Muscle of back (tissue), 11 donors: ENCODE measurements around the gene ARHGAP33. TPM values are rescaled to one million over a fixed set of nuclear protein-coding genes. Genes with fewer than 3 reads are reported as not detected.
"Not testable (repeated sequence)": the region's sequence is repeated elsewhere in the genome, so short reads cannot be mapped to it uniquely, and the experiment has no call there.

Experiments used
- DNase-seq, 3 donors: peaks; one replicate each; pipeline versions ENCODE4 v3.0.0 to v3.0.0-alpha.2; 2013
- polyA plus RNA-seq, 10 donors: library from polyadenylated mRNA; unstranded; fragments of 120-200 nt; gene quantifications; one replicate each; pipeline ENCODE4 v1.2.1, GENCODE V29; 2013; ENCODE audit not compliant: insufficient read length in 10 of 10

ARHGAP33 gene
- polyA plus RNA-seq, 10 donors, result 7.1 to 24.1 (median 14.5) TPM

GRCh38 chr19:35793381-35794165 lies 18.2 kb downstream of the ARHGAP33 start:
- DNase-seq, result no peak

GRCh38 chr19:35795564-35795963 lies 20.2 kb downstream of the ARHGAP33 start:
- DNase-seq, result not testable (repeated sequence)

DNA sequence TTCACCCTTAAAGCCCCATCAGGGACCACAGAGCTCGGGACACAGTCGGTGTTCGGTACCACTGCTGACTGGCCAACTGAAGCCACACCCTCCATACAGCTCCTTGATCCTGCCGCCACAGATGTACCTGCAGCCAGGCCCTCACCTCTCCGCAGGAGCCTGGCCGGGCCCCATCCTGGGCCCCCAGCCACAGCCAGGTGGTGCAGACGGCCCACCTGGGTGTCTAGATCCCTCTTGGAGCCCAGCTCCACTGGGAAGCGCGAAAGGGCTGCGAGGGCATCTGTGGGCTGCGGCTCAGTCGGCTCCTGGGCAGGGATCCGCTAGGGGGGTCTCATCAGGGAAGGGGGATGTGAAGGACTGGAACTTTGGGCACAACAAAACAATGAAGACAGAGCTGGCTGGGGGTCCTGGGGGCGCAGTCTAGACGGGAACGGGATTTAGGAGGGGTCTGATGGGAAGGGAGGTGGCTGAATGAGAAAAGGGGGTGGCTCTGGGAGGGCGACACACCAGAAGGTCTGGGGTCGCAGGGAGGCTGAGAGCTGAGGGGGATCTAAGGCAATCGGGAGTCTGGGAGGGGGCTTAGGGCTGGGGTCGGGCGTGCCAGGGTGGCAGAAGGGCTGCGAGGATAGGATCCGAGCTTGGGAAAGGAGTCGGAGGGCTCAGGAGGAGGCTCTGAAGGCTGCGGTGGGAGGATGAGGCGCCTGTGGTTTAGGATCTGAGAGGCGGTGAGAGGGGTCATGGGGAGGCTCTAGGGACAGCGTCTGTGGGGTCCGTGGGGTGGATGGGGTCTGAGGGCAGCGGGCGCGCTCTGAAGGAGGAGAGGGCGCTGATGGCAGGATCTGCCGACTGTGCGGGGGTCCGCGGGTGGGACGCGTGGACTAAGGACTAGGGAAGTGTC lies 21.5 kb downstream of the ARHGAP33 start:
- no peak for DNase-seq

DNA sequence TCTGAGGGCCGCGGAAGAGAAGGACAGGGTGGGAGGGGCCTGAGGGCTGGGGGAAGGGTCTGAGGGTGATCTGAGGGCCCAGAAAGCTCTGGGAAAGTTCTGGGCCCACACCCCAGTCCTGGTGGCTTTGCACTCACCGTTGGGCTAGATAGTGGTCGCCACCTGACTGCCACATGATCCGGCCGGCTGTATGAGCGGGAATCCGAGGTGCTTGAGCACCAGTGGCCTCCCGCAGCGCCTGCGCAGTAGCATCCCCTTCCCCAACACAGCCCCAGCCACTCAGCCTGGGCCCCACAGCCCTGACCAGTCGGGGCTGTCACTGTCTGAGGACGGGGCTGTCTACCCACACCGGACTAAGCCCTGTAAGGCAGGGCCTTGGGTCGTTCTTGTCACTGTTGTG lies 22.3 kb downstream of the ARHGAP33 start:
- DNase-seq, result peak in 1 of 3 donors; percentile 53

GRCh38 chr19:35801828-35802227 lies 26.5 kb downstream of the ARHGAP33 start:
- DNase-seq, result no peak

DNA sequence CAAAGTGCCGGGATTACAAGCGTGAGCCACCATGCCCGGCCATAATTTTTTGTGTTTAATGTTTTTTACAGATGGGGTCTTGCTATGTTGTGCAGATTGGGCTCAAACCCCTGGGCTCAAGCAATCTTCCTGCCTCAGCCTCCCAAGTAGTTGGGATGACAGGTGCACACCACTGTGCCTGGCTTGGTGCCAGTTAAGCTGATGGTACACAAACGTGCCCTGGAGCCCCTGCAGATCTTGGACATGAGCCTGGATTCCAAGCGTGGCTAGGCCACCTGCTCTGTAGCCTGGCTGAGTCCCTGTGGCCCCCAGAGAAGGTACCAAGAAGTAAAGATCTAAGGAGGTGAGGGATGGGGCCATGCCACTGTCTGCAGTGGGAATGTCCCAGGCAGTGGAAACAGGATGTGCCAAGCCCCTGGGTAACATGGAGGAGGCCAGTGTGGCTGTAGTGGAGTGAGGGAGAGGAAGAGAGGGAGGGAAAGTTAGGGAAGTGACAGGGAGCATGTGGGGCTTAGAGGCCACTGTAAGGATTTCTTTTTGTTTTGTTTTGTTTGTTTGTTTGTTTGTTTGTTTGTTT lies 30.2 kb downstream of the ARHGAP33 start:
- peak in 2 of 3 donors; percentile 48 to 50 for DNase-seq

DNA sequence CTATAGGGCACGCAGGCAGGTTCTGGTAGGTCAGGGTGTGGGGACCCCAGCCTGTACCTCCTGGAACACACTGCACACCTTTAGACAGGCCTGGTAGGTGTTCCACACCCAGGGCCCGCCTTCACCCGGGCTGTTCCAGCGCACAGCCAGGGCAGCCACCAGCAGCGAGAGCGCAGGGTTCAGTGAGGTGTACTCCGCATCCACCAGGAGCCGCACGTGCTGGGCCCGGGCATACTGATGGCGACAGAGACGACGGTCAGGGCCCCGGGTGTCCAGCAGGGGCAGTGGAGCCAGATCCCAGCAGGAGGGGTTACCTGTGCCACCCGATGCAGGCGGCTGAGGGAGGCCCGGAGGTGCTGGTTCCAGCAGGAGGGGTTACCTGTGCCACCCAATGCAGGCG lies 31.2 kb downstream of the ARHGAP33 start:
- DNase-seq, result no peak

GRCh38 chr19:35807633-35808032 lies 32.3 kb downstream of the ARHGAP33 start:
- DNase-seq, result no peak

DNA sequence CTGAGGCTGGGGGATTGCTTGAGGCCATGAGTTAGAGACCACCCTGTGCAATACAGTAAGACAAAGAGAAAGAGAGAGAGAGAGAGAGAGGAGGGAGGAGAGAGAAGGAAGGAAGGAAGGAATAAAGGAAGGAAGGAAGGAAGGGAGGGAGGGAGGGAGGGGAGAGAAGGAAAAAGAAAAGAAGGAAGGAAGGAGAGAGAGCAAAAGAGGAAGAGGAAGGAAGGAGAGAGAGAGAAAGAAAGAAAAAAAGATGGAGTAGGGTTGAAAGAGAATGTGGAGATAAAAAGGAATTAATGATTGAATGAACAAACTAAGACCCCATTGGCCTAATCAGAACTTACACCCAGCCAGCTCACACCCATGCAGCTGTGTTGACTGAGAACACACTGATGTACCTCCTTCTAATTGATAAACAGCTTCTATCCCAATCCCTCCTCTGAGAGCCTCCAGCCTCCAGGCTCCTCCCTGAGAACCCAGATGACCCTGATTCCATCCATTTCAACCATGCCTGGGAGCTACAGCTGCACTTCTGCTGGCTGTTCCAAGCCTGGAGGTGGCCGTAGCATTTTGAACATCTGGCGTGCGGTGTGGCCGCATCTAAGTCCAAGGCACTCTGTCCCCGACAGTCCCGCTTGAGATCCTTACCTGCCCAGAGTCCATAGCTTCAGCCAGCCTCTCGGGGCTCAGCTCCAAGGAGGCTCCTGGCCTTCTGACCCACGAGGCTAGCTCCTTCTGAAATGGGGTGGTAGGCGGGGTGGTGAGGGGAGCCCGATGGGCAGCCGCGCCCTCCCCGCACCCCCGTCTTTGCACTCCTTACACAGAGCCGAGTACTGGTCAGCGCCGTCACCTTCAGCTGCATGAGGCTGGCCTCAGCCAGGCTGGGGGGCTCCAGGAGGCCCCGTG lies 36.2 kb downstream of the ARHGAP33 start:
- no peak for DNase-seq

GRCh38 chr19:35812220-35813042 lies 37.1 kb downstream of the ARHGAP33 start, which contains the start of gene PRODH2:
Gene PRODH2 (minus strand): TSS chr19:35812845. CDS start chr19:35812805, 40 bp downstream.
- DNase-seq, result no peak

DNA sequence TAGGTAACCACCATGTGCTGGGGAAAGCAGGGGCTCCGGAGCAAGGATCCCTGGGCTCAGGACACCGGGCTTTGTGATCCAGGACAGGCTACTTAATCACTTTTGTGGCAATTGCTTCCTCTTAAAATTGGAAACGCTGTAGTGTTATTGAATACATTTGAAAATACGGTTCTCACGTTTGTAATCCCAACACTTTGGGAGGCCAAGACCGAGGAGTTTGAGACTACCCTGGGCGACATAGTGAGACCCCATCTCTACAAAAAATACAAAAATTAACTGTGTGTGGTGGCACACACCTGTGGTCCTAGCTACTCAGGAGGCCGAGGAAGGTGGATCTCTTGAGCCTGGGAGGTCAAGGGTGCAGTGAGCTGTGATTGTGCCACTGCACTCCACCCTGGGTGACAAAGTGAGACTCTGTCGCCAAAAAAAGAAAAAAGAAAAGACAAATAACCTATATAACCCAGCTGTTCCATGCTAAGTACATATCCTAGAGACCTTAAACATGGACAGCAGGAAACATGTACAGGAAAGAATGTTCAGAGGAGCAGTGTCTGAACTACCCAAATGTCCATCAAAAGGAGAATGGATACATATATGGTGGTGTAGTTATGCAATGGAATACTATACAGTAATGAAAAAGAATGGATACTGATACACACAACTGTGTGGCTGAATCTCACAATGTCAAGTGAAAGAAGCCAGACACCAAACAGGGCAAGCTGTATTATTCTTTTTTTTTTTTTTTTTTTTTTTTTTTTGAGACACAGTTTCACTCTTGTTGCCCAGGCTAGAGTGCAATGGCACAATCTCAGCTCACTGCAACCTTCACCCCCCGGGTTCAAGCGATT lies 37.9 kb downstream of the ARHGAP33 start:
- DNase-seq, result no peak

DNA sequence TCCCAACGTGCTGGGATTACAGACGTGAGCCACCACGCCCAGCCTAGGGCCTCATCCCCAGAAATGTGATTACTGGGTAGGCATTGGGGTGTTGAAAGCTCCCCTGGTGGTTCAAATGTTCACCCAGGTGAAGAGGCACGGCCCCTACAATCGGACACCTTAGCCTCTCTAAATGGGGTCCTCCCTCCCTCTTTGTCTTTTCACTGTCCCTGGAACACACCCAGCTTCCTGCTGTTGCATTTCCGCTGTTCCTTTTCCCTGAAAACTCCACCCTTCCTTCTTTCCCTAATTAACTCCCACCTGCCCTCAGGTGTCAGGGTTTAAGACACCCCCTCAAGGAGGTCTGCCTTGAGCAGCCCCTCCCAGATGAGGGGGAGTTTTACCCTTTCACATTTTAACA lies 40.9 kb downstream of the ARHGAP33 start:
- no peak for DNase-seq

- no peak for DNase-seq
These were observed 41.5 kb downstream of the ARHGAP33 start for GRCh38 chr19:35816846-35817245.

GRCh38 chr19:35818445-35818844 lies 43.1 kb downstream of the ARHGAP33 start:
- DNase-seq, result no peak

- no peak for DNase-seq
These were observed 47.2 kb downstream of the ARHGAP33 start for GRCh38 chr19:35822579-35822978.

- DNase-seq, result no peak
These were observed 48.8 kb downstream of the ARHGAP33 start for GRCh38 chr19:35824150-35824549.

- peak; percentile 57 to 88 (median 87) for DNase-seq
These were observed 53.4 kb downstream of the ARHGAP33 start for GRCh38 chr19:35828692-35829301.

- DNase-seq, result no peak
These were observed 55.6 kb downstream of the ARHGAP33 start for GRCh38 chr19:35830986-35831385.

DNA sequence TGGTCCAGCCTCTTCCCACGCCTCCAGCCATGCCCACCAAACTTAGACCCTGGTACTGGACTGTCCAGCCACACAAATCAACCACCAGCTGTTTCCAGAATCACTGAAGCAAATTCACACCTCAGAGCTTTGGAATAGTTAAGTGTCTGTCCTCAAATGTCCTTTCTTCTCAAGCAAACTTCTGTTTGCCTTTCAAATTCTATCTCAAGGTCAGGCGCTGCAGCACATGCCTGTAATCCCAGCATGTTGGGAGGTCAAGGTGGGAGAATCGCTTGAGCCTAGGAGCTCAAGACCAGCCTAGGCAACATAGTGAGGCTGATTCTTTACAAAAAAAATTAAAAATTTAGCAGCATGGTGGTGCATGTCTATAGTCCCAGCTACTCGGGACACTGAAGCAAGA lies 56.7 kb downstream of the ARHGAP33 start:
- DNase-seq, result no peak
